ENCODE measurements around the gene WDR7.

WDR7 gene

GRCh38 chr18:56804395-56804794, 153.2 kb downstream of the WDR7 start:
- no peak for DNase-seq (ENCODE audit: low read depth)

GRCh38 chr18:56807901-56808300, 156.7 kb downstream of the WDR7 start:
- no peak for DNase-seq (ENCODE audit: low read depth)

GRCh38 chr18:56812674-56813073, 161.5 kb downstream of the WDR7 start:
- no peak for DNase-seq (ENCODE audit: low read depth)

GRCh38 chr18:56815926-56816325, 164.8 kb downstream of the WDR7 start:
- DNase-seq (ENCODE audit: low read depth): no peak

- peak; percentile 49 for DNase-seq (ENCODE audit: low read depth)
These were observed 172.9 kb downstream of the WDR7 start for GRCh38 chr18:56823986-56824565.

GRCh38 chr18:56825321-56825720, 174.2 kb downstream of the WDR7 start:
- DNase-seq (ENCODE audit: low read depth): no peak

GRCh38 chr18:56825878-56826277, 174.7 kb downstream of the WDR7 start:
- DNase-seq (ENCODE audit: low read depth): no peak

GRCh38 chr18:56831988-56832387, 180.8 kb downstream of the WDR7 start:
- DNase-seq (ENCODE audit: low read depth): no peak

- DNase-seq (ENCODE audit: low read depth): peak; percentile 8
These were observed 184.2 kb downstream of the WDR7 start for GRCh38 chr18:56835331-56835730.

GRCh38 chr18:56836173-56836572, 185.0 kb downstream of the WDR7 start:
- DNase-seq (ENCODE audit: low read depth): no peak

- no peak for DNase-seq (ENCODE audit: low read depth)
These were observed 190.7 kb downstream of the WDR7 start for GRCh38 chr18:56841836-56842235.

GRCh38 chr18:56843241-56843640, 192.1 kb downstream of the WDR7 start:
- no peak for DNase-seq (ENCODE audit: low read depth)

- no peak for DNase-seq (ENCODE audit: low read depth)
These were observed 193.4 kb downstream of the WDR7 start for GRCh38 chr18:56844556-56844955.

GRCh38 chr18:56851774-56852173, 200.6 kb downstream of the WDR7 start:
- DNase-seq (ENCODE audit: low read depth): no peak

GRCh38 chr18:56853961-56854360, 202.8 kb downstream of the WDR7 start:
- DNase-seq (ENCODE audit: low read depth): no peak

GRCh38 chr18:56861244-56861643, 210.1 kb downstream of the WDR7 start:
- no peak for DNase-seq (ENCODE audit: low read depth)

- no peak for DNase-seq (ENCODE audit: low read depth)
These were observed 218.1 kb downstream of the WDR7 start for GRCh38 chr18:56869189-56869777.

- no peak for DNase-seq (ENCODE audit: low read depth)
These were observed 219.8 kb downstream of the WDR7 start for GRCh38 chr18:56870982-56871381.

GRCh38 chr18:56872140-56872539, 221.0 kb downstream of the WDR7 start:
- DNase-seq (ENCODE audit: low read depth): no peak

- no peak for DNase-seq (ENCODE audit: low read depth)
These were observed 222.4 kb downstream of the WDR7 start for GRCh38 chr18:56873441-56874140.

- DNase-seq (ENCODE audit: low read depth): no peak
These were observed 227.6 kb downstream of the WDR7 start for GRCh38 chr18:56878711-56879110.

- no peak for DNase-seq (ENCODE audit: low read depth)
These were observed 233.4 kb downstream of the WDR7 start for GRCh38 chr18:56884511-56884910.

- no peak for DNase-seq (ENCODE audit: low read depth)
These were observed 237.8 kb downstream of the WDR7 start for GRCh38 chr18:56888978-56889377.

GRCh38 chr18:56889621-56890020, 238.5 kb downstream of the WDR7 start:
- no peak for DNase-seq (ENCODE audit: low read depth)

Data from HS-5 (cell line).